ENCODE measurements around the gene EMCN.
"Not testable (repeated sequence)": the region's sequence is repeated elsewhere in the genome, so short reads cannot be mapped to it uniquely, and the experiment has no call there.

Gene EMCN

GRCh38 chr4:100533741-100534140 lies 15.9 kb upstream of the EMCN start:
- H3K79me2 ChIP-seq (ENCODE audit: insufficient read depth, low read length) = no peaks in the 10 kb centered on the region
- no peaks in the 10 kb centered on the region for H3K36me3 ChIP-seq (ENCODE audit: insufficient read depth, low read length)
- H4K20me1 ChIP-seq (ENCODE audit: insufficient read depth, low read length, poor library complexity, severe bottlenecking) = no peaks in the 10 kb centered on the region
- H3K9ac ChIP-seq (ENCODE audit: low read depth, low read length, poor library complexity, severe bottlenecking) = no peak overlapping the region
- H3K9me2 ChIP-seq (replicated peaks; ENCODE audit: low read depth, low read length) = no peaks in the 10 kb centered on the region
- no peak overlapping the region for H3K4me3 ChIP-seq (ENCODE audit: low read length, poor library complexity, severe bottlenecking)
- peak overlapping the region; percentile 77 for H2AFZ ChIP-seq (ENCODE audit: low read length)
- H3K27me3 ChIP-seq (ENCODE audit: insufficient read depth, low read length, poor library complexity, severe bottlenecking) = no peaks in the 10 kb centered on the region
- H3F3A ChIP-seq (ENCODE audit: low read depth) = no peaks in the 10 kb centered on the region
- no peak for TF ChIP-seq CTCF (conservative IDR thresholded peaks at IDR 0.05; ENCODE audit: low read length)
- no peak for TF ChIP-seq EZH2phosphoT487 (IDR thresholded peaks at IDR 0.05; ENCODE audit: borderline replicate concordance)
- no peaks in the 10 kb centered on the region for H3K9me3 ChIP-seq (ENCODE audit: insufficient read depth, low read depth, low read length)
- H3K4me2 ChIP-seq (ENCODE audit: low read depth, low read length, poor library complexity, severe bottlenecking) = peak overlapping the region; percentile 61
- peaks cover 26% of the 10 kb centered on the region for H3K4me1 ChIP-seq (ENCODE audit: insufficient read depth, low read length, poor library complexity, severe bottlenecking)

GRCh38 chr4:100530161-100530560 lies 12.3 kb upstream of the EMCN start:
- not testable (repeated sequence) for H4K20me1 ChIP-seq (ENCODE audit: insufficient read depth, low read length, poor library complexity, severe bottlenecking); H3K4me3 ChIP-seq (ENCODE audit: low read length, poor library complexity, severe bottlenecking); H3K36me3 ChIP-seq (ENCODE audit: insufficient read depth, low read length); H3K9me3 ChIP-seq (ENCODE audit: insufficient read depth, low read depth, low read length); H3K9ac ChIP-seq (ENCODE audit: low read depth, low read length, poor library complexity, severe bottlenecking); H3K27me3 ChIP-seq (ENCODE audit: insufficient read depth, low read length, poor library complexity, severe bottlenecking); H3F3A ChIP-seq (ENCODE audit: low read depth); H2AFZ ChIP-seq (ENCODE audit: low read length); H3K9me2 ChIP-seq (replicated peaks; ENCODE audit: low read depth, low read length); H3K79me2 ChIP-seq (ENCODE audit: insufficient read depth, low read length); H3K4me2 ChIP-seq (ENCODE audit: low read depth, low read length, poor library complexity, severe bottlenecking)
- peaks cover 20% of the 10 kb centered on the region for H3K4me1 ChIP-seq (ENCODE audit: insufficient read depth, low read length, poor library complexity, severe bottlenecking)

DNA sequence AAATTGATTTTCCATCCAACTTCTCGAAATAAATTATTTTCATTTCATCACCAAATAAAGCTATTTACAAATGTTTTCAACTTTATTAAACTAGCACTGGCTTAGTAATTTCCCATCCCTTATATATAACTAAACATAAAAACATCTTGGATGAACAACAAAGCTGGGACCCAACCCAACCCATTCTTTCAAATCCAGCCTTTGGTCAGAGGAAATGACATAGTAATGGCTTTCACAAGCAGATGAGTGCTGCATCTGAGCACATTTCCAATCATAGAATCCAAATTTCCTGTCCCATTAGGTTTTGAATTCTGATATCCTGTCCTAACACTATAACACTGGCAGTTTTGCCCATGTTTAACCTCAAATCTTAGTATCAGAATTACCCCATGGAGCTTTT lies 7.9 kb upstream of the EMCN start:
- no peaks in the 10 kb centered on the region for H3K79me2 ChIP-seq (ENCODE audit: insufficient read depth, low read length)
- no peaks in the 10 kb centered on the region for H3K4me1 ChIP-seq (ENCODE audit: insufficient read depth, low read length, poor library complexity, severe bottlenecking)
- no peaks in the 10 kb centered on the region for H3K27me3 ChIP-seq (ENCODE audit: insufficient read depth, low read length, poor library complexity, severe bottlenecking)
- no peak overlapping the region for H3K4me3 ChIP-seq (ENCODE audit: low read length, poor library complexity, severe bottlenecking)
- H3K36me3 ChIP-seq (ENCODE audit: insufficient read depth, low read length) = no peaks in the 10 kb centered on the region
- H3K9ac ChIP-seq (ENCODE audit: low read depth, low read length, poor library complexity, severe bottlenecking) = no peak overlapping the region
- H3K9me3 ChIP-seq (ENCODE audit: insufficient read depth, low read depth, low read length) = no peaks in the 10 kb centered on the region
- no peaks in the 10 kb centered on the region for H3K9me2 ChIP-seq (replicated peaks; ENCODE audit: low read depth, low read length)
- no peak overlapping the region for H3K4me2 ChIP-seq (ENCODE audit: low read depth, low read length, poor library complexity, severe bottlenecking)
- H3F3A ChIP-seq (ENCODE audit: low read depth) = no peaks in the 10 kb centered on the region
- no peak for TF ChIP-seq EZH2phosphoT487 (IDR thresholded peaks at IDR 0.05; ENCODE audit: borderline replicate concordance)
- TF ChIP-seq CTCF (conservative IDR thresholded peaks at IDR 0.05; ENCODE audit: low read length) = no peak
- no peaks in the 10 kb centered on the region for H4K20me1 ChIP-seq (ENCODE audit: insufficient read depth, low read length, poor library complexity, severe bottlenecking)
- no peak overlapping the region for H2AFZ ChIP-seq (ENCODE audit: low read length)

- H3K4me2 ChIP-seq (ENCODE audit: low read depth, low read length, poor library complexity, severe bottlenecking) = no peak overlapping the region
Observed at GRCh38 chr4:100519205-100519604, 1.4 kb upstream of the EMCN start.

More at GRCh38 chr4:100519205-100519604, 1.4 kb upstream of the EMCN start:
- H3K36me3 ChIP-seq (ENCODE audit: insufficient read depth, low read length) = no peaks in the 10 kb centered on the region
- no peak overlapping the region for H3K4me3 ChIP-seq (ENCODE audit: low read length, poor library complexity, severe bottlenecking)
- no peak overlapping the region for H3K9ac ChIP-seq (ENCODE audit: low read depth, low read length, poor library complexity, severe bottlenecking)
- no peaks in the 10 kb centered on the region for H3K27me3 ChIP-seq (ENCODE audit: insufficient read depth, low read length, poor library complexity, severe bottlenecking)
- H3K9me3 ChIP-seq (ENCODE audit: insufficient read depth, low read depth, low read length) = no peaks in the 10 kb centered on the region
- H3K79me2 ChIP-seq (ENCODE audit: insufficient read depth, low read length) = no peaks in the 10 kb centered on the region
- TF ChIP-seq CTCF (conservative IDR thresholded peaks at IDR 0.05; ENCODE audit: low read length) = no peak
- TF ChIP-seq EZH2phosphoT487 (IDR thresholded peaks at IDR 0.05; ENCODE audit: borderline replicate concordance) = no peak
- H4K20me1 ChIP-seq (ENCODE audit: insufficient read depth, low read length, poor library complexity, severe bottlenecking) = no peaks in the 10 kb centered on the region
- H3F3A ChIP-seq (ENCODE audit: low read depth) = no peaks in the 10 kb centered on the region
- no peak overlapping the region for H2AFZ ChIP-seq (ENCODE audit: low read length)
- H3K4me1 ChIP-seq (ENCODE audit: insufficient read depth, low read length, poor library complexity, severe bottlenecking) = no peaks in the 10 kb centered on the region
- H3K9me2 ChIP-seq (replicated peaks; ENCODE audit: low read depth, low read length) = no peaks in the 10 kb centered on the region

Measured in Loucy (cell line).